Measurements from ENCODE around the gene GARIN5B. TPM values are rescaled to one million over a fixed set of nuclear protein-coding genes. Genes with fewer than 3 reads are reported as not detected.

The GARIN5B gene
- total RNA-seq, 1 experiment from 2014 or later, result 0.13 TPM

DNA sequence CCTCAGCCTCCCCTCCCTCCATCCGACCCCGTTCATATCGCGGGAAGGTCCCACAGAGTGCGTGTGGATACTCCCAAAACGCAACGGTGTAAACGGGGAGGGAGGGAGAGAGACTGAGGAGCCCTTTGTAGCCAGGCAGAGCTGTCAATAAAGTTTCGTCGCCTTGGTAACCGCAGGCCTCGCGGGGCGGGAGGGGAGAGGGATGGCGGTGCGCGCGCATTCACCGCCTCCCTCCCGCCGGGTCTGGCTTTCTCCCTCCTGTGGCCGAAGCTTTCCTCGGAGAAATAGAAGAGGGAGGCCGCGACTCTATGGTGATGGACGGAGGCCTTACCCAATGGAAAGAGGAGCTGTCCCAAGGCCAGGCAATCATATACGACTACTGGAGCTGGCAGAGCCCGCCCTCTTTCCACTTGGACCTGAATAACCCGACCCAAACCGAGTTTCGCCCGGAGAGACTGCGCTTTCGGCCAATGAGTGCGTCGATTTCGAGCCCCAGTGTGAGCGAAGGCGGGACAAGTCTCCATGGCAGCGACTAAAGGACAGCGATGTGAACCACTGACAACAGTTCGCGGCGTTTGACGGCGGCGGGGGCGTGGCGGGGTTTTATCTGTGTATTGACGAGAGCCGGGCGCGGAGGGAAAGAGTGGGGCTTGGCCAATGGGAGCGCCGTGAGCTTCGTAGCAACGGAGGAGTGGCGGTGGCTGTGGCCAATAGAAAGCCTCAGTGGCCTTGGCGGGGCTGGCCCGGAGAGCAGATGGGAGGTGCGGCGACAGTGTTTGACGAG lies 23.8 kb downstream of the GARIN5B start, which contains the start of gene KMT5C:
KMT5C (plus strand) TSS at position 772 of the 784 bp plus-strand sequence. CDS start 2,061 bp downstream, outside the sequence.
- Histone ChIP-seq H3K27ac (ENCODE audit: insufficient read length, low read depth, low read length) (peak within 1 kb of the TSS; percentile 74), H2BK5ac (ENCODE audit: insufficient read length, low read length) (peak within 1 kb of the TSS; percentile 62), H2AFZ (ENCODE audit: low read length) (no peak within 1 kb of the TSS)

More for the DNA sequence above, 23.8 kb downstream of the GARIN5B start, which contains the start of gene KMT5C:
- peak; percentile 100 for DNase-seq
- Histone ChIP-seq H3T11ph (ENCODE audit: low read length) (peak within 1 kb of the TSS; percentile 74), H3K56ac (ENCODE audit: insufficient read length, low read depth, low read length) (no peak within 1 kb of the TSS), H3K4ac (ENCODE audit: low read depth, low read length) (peak within 1 kb of the TSS; percentile 17; the same call in 1 of the 2 replicates), H2BK120ac (ENCODE audit: low read depth, low read length, poor library complexity, severe bottlenecking) (peak within 1 kb of the TSS; percentile 97), H3K9ac (ENCODE audit: extremely low read depth, insufficient read length, low read length) (peak within 1 kb of the TSS; percentile 76), H2BK12ac (ENCODE audit: insufficient read length, low read depth, low read length) (peak within 1 kb of the TSS; percentile 88), H3K27me3 (ENCODE audit: insufficient read depth, low read length) (no peaks in the 10 kb centered on the region; the same call in 1 of the 2 replicates), H3K4me2 (ENCODE audit: insufficient read depth, insufficient read length, low read length) (peak within 1 kb of the TSS; percentile 78), H3K23me2 (ENCODE audit: insufficient read length, low read depth, low read length, poor library complexity, severe bottlenecking) (peaks cover 17% of the 10 kb centered on the region), H3K79me2 (ENCODE audit: insufficient read depth, low read length) (no peaks in the 10 kb centered on the region), H4K5ac (ENCODE audit: insufficient read length, low read depth, low read length) (peak within 1 kb of the TSS; percentile 47), H3K9me3 (ENCODE audit: control insufficient read depth, low read depth, low read length) (no peaks in the 10 kb centered on the region), H4K20me1 (ENCODE audit: control insufficient read depth, insufficient read depth, insufficient read length) (no peaks in the 10 kb centered on the region), H3K23ac (ENCODE audit: insufficient read length, low read depth, low read length) (no peak within 1 kb of the TSS), H3K14ac (ENCODE audit: insufficient read depth, low read length) (peak within 1 kb of the TSS; percentile 94), H3K79me1 (ENCODE audit: insufficient read depth, low read depth, low read length, poor library complexity, severe bottlenecking) (no peaks in the 10 kb centered on the region), H2AK5ac (ENCODE audit: insufficient read length, low read length) (no peak within 1 kb of the TSS), H2BK15ac (ENCODE audit: low read depth, low read length) (no peak within 1 kb of the TSS), H3K4me1 (ENCODE audit: insufficient read depth, low read length) (no peaks in the 10 kb centered on the region; the same call in 1 of the 2 replicates), H4K8ac (replicated peaks; ENCODE audit: insufficient read length, low read depth, low read length) (peak within 1 kb of the TSS; percentile 4), H2BK20ac (ENCODE audit: low read depth, low read length, poor library complexity, severe bottlenecking) (no peak within 1 kb of the TSS), H3K18ac (ENCODE audit: insufficient read length, low read depth, low read length) (peak within 1 kb of the TSS; percentile 98), H4K91ac (ENCODE audit: insufficient read length, low read depth, low read length) (peak within 1 kb of the TSS; percentile 8)
- Mint-ChIP-seq H3K27me3 (ENCODE audit: low read depth) (peaks cover 20% of the 10 kb centered on the region), H3K4me1 (peaks cover 12 to 27% of the 10 kb centered on the region in 2 experiments), H3K9me3 (no peaks in the 10 kb centered on the region; a peak in 1 of 5 replicates), H3K36me3 (ENCODE audit: insufficient read depth in 1 of 3, low read depth in 3 of 3) (peaks cover 19 to 28% (median 26%) of the 10 kb centered on the region in 3 experiments; a peak in 6 of 7 replicates), H3K4me3 (peak within 1 kb of the TSS; percentile 84 to 96), H3K27ac (peak within 1 kb of the TSS; percentile 98 to 100 (median 99))
- TF ChIP-seq, protein P1, sequence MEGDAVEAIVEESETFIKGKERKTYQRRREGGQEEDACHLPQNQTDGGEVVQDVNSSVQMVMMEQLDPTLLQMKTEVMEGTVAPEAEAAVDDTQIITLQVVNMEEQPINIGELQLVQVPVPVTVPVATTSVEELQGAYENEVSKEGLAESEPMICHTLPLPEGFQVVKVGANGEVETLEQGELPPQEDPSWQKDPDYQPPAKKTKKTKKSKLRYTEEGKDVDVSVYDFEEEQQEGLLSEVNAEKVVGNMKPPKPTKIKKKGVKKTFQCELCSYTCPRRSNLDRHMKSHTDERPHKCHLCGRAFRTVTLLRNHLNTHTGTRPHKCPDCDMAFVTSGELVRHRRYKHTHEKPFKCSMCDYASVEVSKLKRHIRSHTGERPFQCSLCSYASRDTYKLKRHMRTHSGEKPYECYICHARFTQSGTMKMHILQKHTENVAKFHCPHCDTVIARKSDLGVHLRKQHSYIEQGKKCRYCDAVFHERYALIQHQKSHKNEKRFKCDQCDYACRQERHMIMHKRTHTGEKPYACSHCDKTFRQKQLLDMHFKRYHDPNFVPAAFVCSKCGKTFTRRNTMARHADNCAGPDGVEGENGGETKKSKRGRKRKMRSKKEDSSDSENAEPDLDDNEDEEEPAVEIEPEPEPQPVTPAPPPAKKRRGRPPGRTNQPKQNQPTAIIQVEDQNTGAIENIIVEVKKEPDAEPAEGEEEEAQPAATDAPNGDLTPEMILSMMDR (conservative IDR thresholded peaks at IDR 0.05), result no peak; the same call in 2 of the 3 replicates
- WGBS (ENCODE audit: extremely low coverage, insufficient read length, low lambda C conversion rate), result no CpG with 5 or more reads among the region's 63 CpGs
